Forelimb muscle (tissue), 1 donor: ENCODE results near the gene NATD1. TPM values are rescaled to one million over a fixed set of nuclear protein-coding genes. Genes with fewer than 3 reads are reported as not detected.

ENCODE experiments used
- DNase-seq: peaks from one replicate; pipeline ENCODE4 v3.0.0-alpha.2; 2013; ENCODE audit warnings: low read depth
- polyA plus RNA-seq: library from polyadenylated mRNA; unstranded; fragments of 120-200 nt; gene quantifications from one replicate; pipeline ENCODE4 v1.2.1, GENCODE V29; 2013; ENCODE audit not compliant: insufficient read length

NATD1 gene
- polyA plus RNA-seq, 1 donor = 20.1 TPM

GRCh38 chr17:21289902-21290571 is 36.8 kb upstream of the NATD1 start:
- DNase-seq = no peak

- DNase-seq = no peak
These were observed 36.1 kb upstream of the NATD1 start for GRCh38 chr17:21289175-21289901.

GRCh38 chr17:21288571-21289017 is 35.4 kb upstream of the NATD1 start:
- DNase-seq = no peak

GRCh38 chr17:21287703-21288449 is 34.7 kb upstream of the NATD1 start:
- no peak for DNase-seq

GRCh38 chr17:21286909-21287702 is 33.9 kb upstream of the NATD1 start:
- DNase-seq = no peak

- DNase-seq = no peak
These were observed 33.0 kb upstream of the NATD1 start for GRCh38 chr17:21286066-21286770.

GRCh38 chr17:21285164-21286065 is 32.2 kb upstream of the NATD1 start:
- no peak for DNase-seq

- DNase-seq = peak; percentile 88
These were observed 31.3 kb upstream of the NATD1 start, which contains the start of gene MAP2K3 for GRCh38 chr17:21284319-21285163. MAP2K3 (plus strand) TSS chr17:21284711; CDS start chr17:21284921, 210 bp downstream.

- DNase-seq = no peak
These were observed 30.5 kb upstream of the NATD1 start for GRCh38 chr17:21283482-21284318.

- no peak for DNase-seq
These were observed 29.6 kb upstream of the NATD1 start for GRCh38 chr17:21282850-21283249.

- DNase-seq = no peak
These were observed 29.0 kb upstream of the NATD1 start for GRCh38 chr17:21282231-21282630.

GRCh38 chr17:21280081-21280518 is 26.9 kb upstream of the NATD1 start:
- DNase-seq = no peak

- DNase-seq = no peak
These were observed 26.4 kb upstream of the NATD1 start for GRCh38 chr17:21279582-21279981.

GRCh38 chr17:21279198-21279535 is 26.0 kb upstream of the NATD1 start:
- no peak for DNase-seq

GRCh38 chr17:21278450-21279197 is 25.4 kb upstream of the NATD1 start:
- DNase-seq = no peak

- DNase-seq = no peak
These were observed 24.1 kb upstream of the NATD1 start for GRCh38 chr17:21277332-21277731.

GRCh38 chr17:21276264-21276588 is 23.0 kb upstream of the NATD1 start:
- no peak for DNase-seq
